Ovary (tissue), 3 donors: ENCODE results near the gene TUBB4B.

Source experiments
- EP300 ChIP-seq: sonication (generic); formaldehyde crosslinking; IDR thresholded peaks from one replicate; pipeline ENCODE4 v1.6.1; 2017; ENCODE audit warnings: antibody characterized with exemption
- POLR2A ChIP-seq: fragments of 450-650 bp; IDR thresholded peaks from one replicate; pipeline ENCODE4 v1.6.1; 2017; ENCODE audit warnings: antibody characterized with exemption, mild to moderate bottlenecking, moderate library complexity
- TF ChIP-seq, protein P1 (sequence below), 3 donors: fragments of 450-650 bp in 2 of 3; fragments of 200-600 bp in 1 of 3; IDR thresholded peaks; one replicate each; pipeline versions ENCODE4 v1.5.1 to v1.8.0; 2016 to 2022; ENCODE audit warnings: antibody characterized with exemption in 3 of 3, mild to moderate bottlenecking in 1 of 3
- donor health status: DM: no; HTN: no; CAD: no.

DNA sequence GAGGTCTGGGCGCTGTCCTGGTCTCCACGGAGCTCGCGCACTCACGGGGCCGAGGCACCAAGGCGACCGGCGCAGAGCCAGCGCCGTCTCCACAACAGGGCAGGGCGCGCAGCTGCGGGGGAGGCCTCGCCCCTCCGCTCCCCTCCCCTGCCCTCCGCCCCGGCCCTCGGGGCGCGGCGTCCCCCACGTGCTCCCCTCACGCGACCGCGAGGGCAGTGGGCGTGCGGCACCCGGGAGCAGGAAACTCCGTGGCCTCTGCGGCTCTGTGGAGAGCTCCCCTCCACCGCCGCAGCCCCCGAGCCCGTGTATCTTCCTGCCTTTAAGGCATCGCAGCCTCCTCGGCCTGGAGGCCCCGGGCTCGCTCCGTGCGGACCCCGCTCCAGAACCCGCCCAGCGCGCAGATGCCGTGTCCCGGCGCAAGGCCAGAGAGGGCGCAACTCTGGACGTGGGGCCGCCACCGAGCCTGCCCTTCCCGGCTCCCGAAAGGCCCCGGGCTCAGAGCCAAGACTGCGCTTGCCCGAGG lies 708 bp upstream of the TUBB4B start:
- peak; percentile 13 for TF ChIP-seq POLR2A
- TF ChIP-seq, protein P1, sequence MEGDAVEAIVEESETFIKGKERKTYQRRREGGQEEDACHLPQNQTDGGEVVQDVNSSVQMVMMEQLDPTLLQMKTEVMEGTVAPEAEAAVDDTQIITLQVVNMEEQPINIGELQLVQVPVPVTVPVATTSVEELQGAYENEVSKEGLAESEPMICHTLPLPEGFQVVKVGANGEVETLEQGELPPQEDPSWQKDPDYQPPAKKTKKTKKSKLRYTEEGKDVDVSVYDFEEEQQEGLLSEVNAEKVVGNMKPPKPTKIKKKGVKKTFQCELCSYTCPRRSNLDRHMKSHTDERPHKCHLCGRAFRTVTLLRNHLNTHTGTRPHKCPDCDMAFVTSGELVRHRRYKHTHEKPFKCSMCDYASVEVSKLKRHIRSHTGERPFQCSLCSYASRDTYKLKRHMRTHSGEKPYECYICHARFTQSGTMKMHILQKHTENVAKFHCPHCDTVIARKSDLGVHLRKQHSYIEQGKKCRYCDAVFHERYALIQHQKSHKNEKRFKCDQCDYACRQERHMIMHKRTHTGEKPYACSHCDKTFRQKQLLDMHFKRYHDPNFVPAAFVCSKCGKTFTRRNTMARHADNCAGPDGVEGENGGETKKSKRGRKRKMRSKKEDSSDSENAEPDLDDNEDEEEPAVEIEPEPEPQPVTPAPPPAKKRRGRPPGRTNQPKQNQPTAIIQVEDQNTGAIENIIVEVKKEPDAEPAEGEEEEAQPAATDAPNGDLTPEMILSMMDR (IDR thresholded peaks at IDR 0.05), result no peak
- no peak for TF ChIP-seq EP300
